ENCODE measurements around the gene TLR7.

The TLR7 gene

DNA sequence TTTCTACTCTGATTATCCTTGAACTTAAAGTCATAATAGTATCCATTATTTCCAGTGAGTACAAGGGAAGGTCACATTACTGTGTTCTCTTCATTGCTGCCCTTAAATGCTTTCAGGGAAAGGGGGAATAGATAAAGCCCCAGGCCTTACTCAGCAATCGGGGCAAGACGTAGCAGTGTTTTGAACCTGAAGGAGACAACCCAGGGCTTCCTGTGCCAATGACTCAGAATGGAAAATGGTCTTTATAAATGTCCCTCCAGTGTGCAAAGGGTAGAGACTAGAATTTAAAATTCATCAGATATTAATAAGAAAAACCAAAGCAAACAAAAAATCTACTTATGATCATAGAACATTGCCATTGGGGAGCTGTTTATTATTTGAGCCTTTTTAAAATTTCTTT is 63.3 kb downstream of the TLR7 start:
- no peak for DNase-seq (ENCODE audit: low spot score)

- no peak for DNase-seq (ENCODE audit: low spot score)
Measured at GRCh38 chrX:12932244-12932643, 65.4 kb downstream of the TLR7 start.

- DNase-seq (ENCODE audit: low spot score): no peak
Measured at GRCh38 chrX:12934850-12935249, 68.0 kb downstream of the TLR7 start.

GRCh38 chrX:12936947-12937346 is 70.1 kb downstream of the TLR7 start:
- no peak for DNase-seq (ENCODE audit: low spot score)

Data from RKO (cell line).